HEK293 (cell line): ENCODE results near the gene EFNA2.
A peak's percentile ranks its signal among the peaks of the same experiment; 100 is the strongest.

Experiments used
- CTCF ChIA-PET: fragments of 350-600 bp; formaldehyde crosslinking; extraction: SDS; loops from one replicate; lab custom pipeline; 2021; ENCODE audit warnings: antibody characterized with exemption; lab: Yijun Ruan, JAX
- POLR2A ChIA-PET: fragments of 300-600 bp; formaldehyde crosslinking; extraction: SDS; loops from one replicate; lab custom pipeline; 2020; ENCODE audit warnings: antibody characterized with exemption, inconsistent platforms; lab: Yijun Ruan, JAX
- H3K27ac ChIP-seq: fragments of 200-500 bp; sonication (Bioruptor generic); 2 replicates; pipeline ENCODE4 v1.5.1; 2014; ENCODE audit warnings: low read depth, low read length, control low read depth, inconsistent platforms; ENCODE audit errors: extremely low read depth
- H3K36me3 ChIP-seq, 2 experiments: fragments of 200-500 bp in 1 of 2; sonication (Bioruptor generic) in 1 of 2; 1 replicate in 1 of 2; 2 replicates in 1 of 2; pipeline ENCODE4 v1.5.1; 2014 to 2017; ENCODE audit warnings: inconsistent platforms in 2 of 2, low read length in 2 of 2; ENCODE audit not compliant: control insufficient read depth in 2 of 2, insufficient read depth in 1 of 2
- H3K4me1 ChIP-seq: fragments of 200-500 bp; sonication (Bioruptor generic); 2 replicates; pipeline ENCODE4 v1.5.1; 2014; ENCODE audit warnings: mild to moderate bottlenecking, low read length, inconsistent platforms; ENCODE audit not compliant: control insufficient read depth, insufficient read depth
- H3K4me3 ChIP-seq: 2 replicates; pipeline ENCODE4 v1.5.1; 2011; ENCODE audit warnings: low read depth, mild to moderate bottlenecking, control low read depth, low read length, moderate library complexity
- H3K9me3 ChIP-seq: fragments of 200-500 bp; sonication (Bioruptor generic); 2 replicates; pipeline ENCODE4 v1.5.1; 2014; ENCODE audit warnings: low read depth, low read length, inconsistent platforms; ENCODE audit not compliant: control insufficient read depth, insufficient read depth
- CTCF ChIP-seq: fragments of 450-650 bp; formaldehyde crosslinking; IDR thresholded peaks from 2 replicates; pipeline ENCODE4 v1.5.1; 2016; ENCODE audit warnings: missing biosample characterization, missing genetic modification characterization
- HOXC10 ChIP-seq: sonication (generic); formaldehyde crosslinking; IDR thresholded peaks from 2 replicates; pipeline ENCODE4 v1.8.1; 2023; ENCODE audit warnings: mild to moderate bottlenecking, missing genetic modification reagents
- HOXD13 ChIP-seq: sonication (generic); formaldehyde crosslinking; IDR thresholded peaks from 2 replicates; pipeline ENCODE4 v1.8.0; 2022; ENCODE audit warnings: missing genetic modification reagents, borderline replicate concordance
- KLF1 ChIP-seq: fragments of 450-650 bp; formaldehyde crosslinking; IDR thresholded peaks from 2 replicates; pipeline ENCODE4 v1.5.1; 2016; ENCODE audit warnings: missing biosample characterization, missing genetic modification characterization
- KLF16 ChIP-seq: fragments of 450-650 bp; formaldehyde crosslinking; IDR thresholded peaks from 2 replicates; pipeline ENCODE4 v1.5.1; 2017; ENCODE audit warnings: missing biosample characterization, missing genetic modification characterization
- KLF8 ChIP-seq: fragments of 450-650 bp; formaldehyde crosslinking; IDR thresholded peaks from 2 replicates; pipeline ENCODE4 v1.5.1; 2016; ENCODE audit warnings: missing biosample characterization, missing genetic modification characterization
- PATZ1 ChIP-seq: fragments of 450-650 bp; formaldehyde crosslinking; IDR thresholded peaks from 2 replicates; pipeline ENCODE4 v1.5.1; 2016; ENCODE audit warnings: missing biosample characterization, missing genetic modification characterization
- REST ChIP-seq: fragments of 450-650 bp; formaldehyde crosslinking; IDR thresholded peaks from 2 replicates; pipeline ENCODE4 v1.5.1; 2016; ENCODE audit warnings: missing biosample characterization, missing genetic modification characterization
- WT1 ChIP-seq: fragments of 450-650 bp; formaldehyde crosslinking; IDR thresholded peaks from 2 replicates; pipeline ENCODE4 v1.5.1; 2016; ENCODE audit warnings: missing biosample characterization, missing genetic modification characterization
- ZBTB20 ChIP-seq: fragments of 450-650 bp; formaldehyde crosslinking; IDR thresholded peaks from 2 replicates; pipeline ENCODE4 v1.5.1; 2016; ENCODE audit warnings: missing biosample characterization, missing genetic modification characterization
- ZFHX2 ChIP-seq: fragments of 450-650 bp; formaldehyde crosslinking; conservative IDR thresholded peaks from 2 replicates; pipeline ENCODE4 v1.5.1; 2016; ENCODE audit warnings: missing biosample characterization, missing genetic modification characterization
- ZFP69B ChIP-seq: fragments of 450-650 bp; formaldehyde crosslinking; IDR thresholded peaks from 2 replicates; pipeline ENCODE4 v1.5.1; 2016; ENCODE audit warnings: missing biosample characterization, missing genetic modification characterization
- ZNF184 ChIP-seq: fragments of 450-650 bp; IDR thresholded peaks from 2 replicates; pipeline ENCODE4 v1.5.1; 2018; ENCODE audit warnings: missing biosample characterization, mild to moderate bottlenecking, missing genetic modification characterization
- ZNF2 ChIP-seq: fragments of 450-650 bp; formaldehyde crosslinking; IDR thresholded peaks from 2 replicates; pipeline ENCODE4 v1.5.1; 2016; ENCODE audit warnings: missing biosample characterization, missing genetic modification characterization
- ZNF239 ChIP-seq: fragments of 450-650 bp; formaldehyde crosslinking; IDR thresholded peaks from 2 replicates; pipeline ENCODE4 v1.5.1; 2016; ENCODE audit warnings: missing biosample characterization, missing genetic modification characterization
- ZNF394 ChIP-seq: fragments of 450-650 bp; formaldehyde crosslinking; IDR thresholded peaks from 2 replicates; pipeline ENCODE4 v1.5.1; 2016; ENCODE audit warnings: missing biosample characterization, missing genetic modification characterization, mild to moderate bottlenecking, moderate library complexity, borderline replicate concordance
- ZNF398 ChIP-seq: fragments of 450-650 bp; formaldehyde crosslinking; IDR thresholded peaks from 2 replicates; pipeline ENCODE4 v1.5.1; 2017; ENCODE audit warnings: missing biosample characterization, missing genetic modification characterization
- ZNF473 ChIP-seq: fragments of 450-650 bp; formaldehyde crosslinking; IDR thresholded peaks from 2 replicates; pipeline ENCODE4 v1.5.1; 2017; ENCODE audit warnings: missing biosample characterization, missing genetic modification characterization
- ZNF521 ChIP-seq: fragments of 450-650 bp; formaldehyde crosslinking; IDR thresholded peaks from 2 replicates; pipeline ENCODE4 v1.5.1; 2017; ENCODE audit warnings: missing biosample characterization, mild to moderate bottlenecking, missing genetic modification characterization
- ZNF529 ChIP-seq: fragments of 450-650 bp; formaldehyde crosslinking; IDR thresholded peaks from 2 replicates; pipeline ENCODE4 v1.5.1; 2017; ENCODE audit warnings: missing genetic modification characterization, missing biosample characterization; ENCODE audit not compliant: insufficient replicate concordance
- ZNF548 ChIP-seq: fragments of 450-650 bp; formaldehyde crosslinking; IDR thresholded peaks from 2 replicates; pipeline ENCODE4 v1.5.1; 2016; ENCODE audit warnings: missing biosample characterization, missing genetic modification characterization
- ZNF580 ChIP-seq: fragments of 450-650 bp; formaldehyde crosslinking; IDR thresholded peaks from 2 replicates; pipeline ENCODE4 v1.5.1; 2016; ENCODE audit warnings: missing biosample characterization, missing genetic modification characterization
- ZNF600 ChIP-seq: fragments of 450-650 bp; formaldehyde crosslinking; IDR thresholded peaks from 2 replicates; pipeline ENCODE4 v1.5.1; 2016; ENCODE audit warnings: missing biosample characterization, missing genetic modification characterization
- ZNF664 ChIP-seq: fragments of 450-650 bp; formaldehyde crosslinking; IDR thresholded peaks from 2 replicates; pipeline ENCODE4 v1.5.1; 2016; ENCODE audit warnings: missing biosample characterization, missing genetic modification characterization
- ZSCAN18 ChIP-seq: fragments of 450-650 bp; formaldehyde crosslinking; IDR thresholded peaks from 2 replicates; pipeline ENCODE4 v1.5.1; 2016; ENCODE audit warnings: missing biosample characterization, missing genetic modification characterization
- ZXDB ChIP-seq: fragments of 450-650 bp; formaldehyde crosslinking; IDR thresholded peaks from 2 replicates; pipeline ENCODE4 v1.5.1; 2016; ENCODE audit warnings: missing biosample characterization, missing genetic modification characterization

EFNA2 gene

GRCh38 chr19:1249298-1249989 is 36.2 kb upstream of the EFNA2 start (continued):
- TF ChIP-seq ZNF394 (tag by site-specific recombination) (no peak), ZNF184 (tag by site-specific recombination) (no peak), ZSCAN18 (tag by site-specific recombination) (no peak), HOXD13 (CRISPR knock-in tag) (no peak), ZNF521 (tag by site-specific recombination) (no peak), KLF8 (peak; percentile 16), ZBTB20 (tag by site-specific recombination) (no peak), REST (tag by site-specific recombination) (0 out of 2 replicates have a peak, but pooled peaks have one; percentile 22), ZFP69B (tag by site-specific recombination) (peak; percentile 82), ZNF548 (no peak), ZNF2 (tag by site-specific recombination) (no peak), ZNF529 (tag by site-specific recombination) (no peak), ZNF473 (no peak), KLF1 (tag by site-specific recombination) (peak; percentile 40), ZNF580 (tag by site-specific recombination) (no peak), ZNF664 (tag by site-specific recombination) (no peak)

GRCh38 chr19:1249990-1250436 is 35.7 kb upstream of the EFNA2 start:
- H3K36me3 ChIP-seq = peaks cover 0 to 27% of the 10 kb centered on the region in 2 experiments; a peak in 1 of 3 replicates
- peaks cover 4% of the 10 kb centered on the region for H3K4me1 ChIP-seq
- POLR2A ChIA-PET = interaction anchor here (0.6 to 1.0 kb wide), 3 partner anchors 15 to 19 kb away, joined by 3 to 7 read pairs (median 3); partner anchors contain the start of gene CIRBP
- H3K27ac ChIP-seq = peak overlapping the region; percentile 100
- no peaks in the 10 kb centered on the region for H3K9me3 ChIP-seq
- peak overlapping the region; percentile 92 for H3K4me3 ChIP-seq
- CTCF ChIA-PET = interaction anchor here (1.0 kb wide), 1 partner anchor 16 kb away, joined by 3 read pairs; no protein-coding TSS in a partner anchor
- TF ChIP-seq HOXC10 (CRISPR knock-in tag) (no peak), CTCF (tag by site-specific recombination) (0 out of 2 replicates have a peak, but pooled peaks have one; percentile 2), KLF16 (tag by site-specific recombination) (no peak), ZXDB (tag by site-specific recombination) (0 out of 2 replicates have a peak, but pooled peaks have one; percentile 15), ZNF600 (tag by site-specific recombination) (no peak), ZNF239 (0 out of 2 replicates have a peak, but pooled peaks have one; percentile 32), ZNF398 (tag by site-specific recombination) (peak; percentile 6; the same call in 1 of the 2 replicates), PATZ1 (peak; percentile 83), WT1 (no peak), ZFHX2 (tag by site-specific recombination) (no peak)
